ENCODE results near the gene PIGS. TPM values are rescaled to one million over a fixed set of nuclear protein-coding genes. Genes with fewer than 3 reads are reported as not detected.

The PIGS gene
- total and polyA plus RNA-seq, 4 donors: 7.3 to 29.5 (median 13.3) TPM

- no peaks in the 10 kb centered on the region for H3K9me3 ChIP-seq (ENCODE audit: control insufficient read depth in 4 of 4, low read length in 3 of 4)
- no peak overlapping the region for H3K4me3 ChIP-seq (ENCODE audit: low read depth in 1 of 3, low read length in 3 of 3)
- H3K27me3 ChIP-seq (ENCODE audit: control insufficient read depth in 4 of 4, insufficient read depth in 4 of 4, low read length in 3 of 4): no peaks in the 10 kb centered on the region
- 38% methylated on average over 2 of the region's 2 CpGs for WGBS
- peaks cover 12 to 68% (median 61%) of the 10 kb centered on the region in 4 donors for H3K36me3 ChIP-seq (ENCODE audit: control insufficient read depth in 4 of 4, insufficient read depth in 3 of 4, low read depth in 1 of 4, low read length in 3 of 4)
- peak overlapping the region; percentile 76 to 90 for H3K27ac ChIP-seq (ENCODE audit: low read depth in 1 of 2, low read length in 2 of 2)
- TF ChIP-seq ATF3 (IDR thresholded peaks at IDR 0.05): no peak
- TF ChIP-seq RXRA (IDR thresholded peaks at IDR 0.05): peak; percentile 47 to 76
- TF ChIP-seq SP1 (IDR thresholded peaks at IDR 0.05): peak; percentile 29
- TF ChIP-seq MAX (IDR thresholded peaks at IDR 0.05): peak; percentile 25
- TF ChIP-seq HNF4G (IDR thresholded peaks at IDR 0.05): no peak
- peak; percentile 39 for TF ChIP-seq FOXA2 (IDR thresholded peaks at IDR 0.05)
- peak; percentile 40 for TF ChIP-seq REST (IDR thresholded peaks at IDR 0.05)
- no peak for TF ChIP-seq TAF1 (conservative IDR thresholded peaks at IDR 0.05)
- peak; percentile 20 to 36 for TF ChIP-seq RAD21 (IDR thresholded peaks at IDR 0.05)
- no peak for TF ChIP-seq ZBTB33 (IDR thresholded peaks at IDR 0.05)
- peak; percentile 47 for TF ChIP-seq NR2F2 (IDR thresholded peaks at IDR 0.05)
- peak; percentile 45 for TF ChIP-seq YY1 (IDR thresholded peaks at IDR 0.05)
- no peak for TF ChIP-seq FOXA1 (IDR thresholded peaks at IDR 0.05)
- TF ChIP-seq JUND (IDR thresholded peaks at IDR 0.05): peak in 1 of 2 donors; percentile 37
- TF ChIP-seq CTCF (IDR thresholded peaks at IDR 0.05; ENCODE audit: low read depth, low read length, missing input control): no peak
- TF ChIP-seq EGR1 (IDR thresholded peaks at IDR 0.05; ENCODE audit: low read depth in 2 of 2): no peak
- TF ChIP-seq GABPA (IDR thresholded peaks at IDR 0.05 in 1 of 2, conservative IDR thresholded peaks at IDR 0.05 in 1 of 2): no peak
- peak; percentile 48 to 63 for TF ChIP-seq HNF4A (conservative IDR thresholded peaks at IDR 0.05)
- peaks cover 6 to 29% (median 23%) of the 10 kb centered on the region in 4 donors for H3K4me1 ChIP-seq (ENCODE audit: control insufficient read depth in 4 of 4, insufficient read depth in 4 of 4, low read length in 3 of 4)
- no peak overlapping the region for H3K9ac ChIP-seq (ENCODE audit: low read depth in 1 of 2, low read length in 2 of 2)
- no peak for DNase-seq (ENCODE audit: low spot score)
Measured at GRCh38 chr17:28620010-28620409, 48.7 kb upstream of the PIGS start.
